NCI-H69 (cell line): Measurements from ENCODE around the gene SPAAR.

Experiments used
- DNase-seq: peaks from one replicate; lab custom pipeline; 2025; lab: John Stamatoyannopoulos, UW

SPAAR gene

GRCh38 chr9:35948901-35949318, 39.6 kb downstream of the SPAAR start:
- no peak for DNase-seq

- no peak for DNase-seq
Observed at GRCh38 chr9:35951736-35952135, 42.4 kb downstream of the SPAAR start.

GRCh38 chr9:35952526-35953191, 43.4 kb downstream of the SPAAR start:
- no peak for DNase-seq

GRCh38 chr9:35954942-35955546, 45.8 kb downstream of the SPAAR start:
- peak; percentile 67 for DNase-seq

- no peak for DNase-seq
Observed at GRCh38 chr9:35956651-35957050, 47.4 kb downstream of the SPAAR start.

GRCh38 chr9:35958104-35958837, 49.0 kb downstream of the SPAAR start, which contains the start of gene OR2S2:
Gene OR2S2, minus strand, starts transcription at chr9:35958154. Its CDS starts 56 bp downstream, at chr9:35958098.
- no peak for DNase-seq

GRCh38 chr9:35960039-35960655, 50.9 kb downstream of the SPAAR start:
- DNase-seq, result no peak
